Spleen (tissue), 7 donors: Measurements from ENCODE around the gene BTNL8.

Experiments used
- CTCF ChIP-seq, 11 experiments: fragments of 200-600 bp in 7 of 11; fragments of 450-650 bp in 4 of 11; sonication (generic) in 4 of 11; IDR thresholded peaks in 8 of 11; conservative IDR thresholded peaks in 3 of 11; 1 replicate in 7 of 11; 2 replicates in 4 of 11; pipeline versions ENCODE4 v1.4.0 to v1.8.0; 2016 to 2021; ENCODE audit warnings: antibody characterized with exemption in 11 of 11, inconsistent platforms in 4 of 11, mild to moderate bottlenecking in 1 of 11
- POLR2A ChIP-seq, 3 donors: fragments of 450-650 bp; IDR thresholded peaks; one replicate each; pipeline ENCODE4 v1.5.1; 2017; ENCODE audit warnings: antibody characterized with exemption in 3 of 3, mild to moderate bottlenecking in 1 of 3
- donor health status: DM: no; HTN: no; CAD: no; lungs with moderate emphysema.
- donor health status: DM: no; HTN: no; CAD: no.
- donor health status: DM: no; HTN: no; CAD: no.

DNA sequence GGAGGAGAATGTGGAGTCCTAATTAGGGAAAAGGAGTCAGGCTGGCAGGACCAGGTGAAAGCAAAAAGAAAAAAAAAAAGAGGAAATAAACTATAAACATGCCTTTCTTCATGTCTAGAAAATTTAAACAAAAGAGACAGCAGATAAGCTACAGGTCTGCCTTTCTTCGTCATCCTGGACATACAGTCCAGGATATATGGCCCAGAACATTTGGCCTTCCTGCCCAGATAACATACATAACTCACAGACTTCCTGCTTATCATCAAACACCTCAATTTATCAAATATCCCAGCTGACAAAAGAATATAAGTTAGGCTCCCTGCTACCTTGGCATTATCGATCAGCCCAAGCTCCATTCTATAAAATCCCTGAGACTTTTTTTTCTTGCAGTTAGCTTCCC is 11.2 kb downstream of the BTNL8 start:
- no peak for TF ChIP-seq CTCF (IDR thresholded peaks at IDR 0.05 in 8 of 11, conservative IDR thresholded peaks at IDR 0.05 in 3 of 11)
- no peak for TF ChIP-seq POLR2A (IDR thresholded peaks at IDR 0.05)
